HG03039 (cell line): ENCODE measurements around the gene KCNE2.

ENCODE experiments used
- ATAC-seq: cut with Tn5 transposase; IDR thresholded peaks from one replicate; pipeline ENCODE4 v1.9.1; 2021; ENCODE audit warnings: mild to moderate bottlenecking, moderate library complexity; ENCODE audit not compliant: unreplicated experiment

KCNE2 gene, protein sequence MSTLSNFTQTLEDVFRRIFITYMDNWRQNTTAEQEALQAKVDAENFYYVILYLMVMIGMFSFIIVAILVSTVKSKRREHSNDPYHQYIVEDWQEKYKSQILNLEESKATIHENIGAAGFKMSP

DNA sequence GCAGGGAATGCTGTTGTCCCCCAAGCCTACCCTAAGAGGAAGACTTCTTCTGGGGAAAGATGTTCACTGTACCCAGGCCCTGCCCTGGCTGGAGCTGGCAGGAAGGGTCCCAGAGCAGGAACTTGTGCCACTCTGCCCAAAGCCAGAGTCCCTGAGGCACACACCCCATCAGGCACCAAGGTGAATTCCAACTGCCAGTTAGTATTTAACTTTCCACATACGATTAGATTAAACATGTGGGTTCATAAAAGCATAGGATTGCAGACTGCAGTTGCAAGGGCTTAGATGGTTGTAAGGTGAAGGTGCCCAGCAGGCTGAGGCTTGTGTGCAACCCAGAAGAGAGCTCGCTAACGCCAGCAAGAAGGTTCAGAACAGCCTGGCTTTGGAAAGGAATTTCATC, at the start of gene KCNE2:
KCNE2 (plus strand) TSS at position 274 of the 400 bp plus-strand sequence. CDS start 6,473 bp downstream, outside the sequence.
- ATAC-seq, result no peak

- ATAC-seq, result no peak
These were observed 44.2 kb upstream of the KCNE2 start for GRCh38 chr21:34319585-34319984.

- no peak for ATAC-seq
These were observed 43.8 kb upstream of the KCNE2 start for GRCh38 chr21:34320011-34320410.

DNA sequence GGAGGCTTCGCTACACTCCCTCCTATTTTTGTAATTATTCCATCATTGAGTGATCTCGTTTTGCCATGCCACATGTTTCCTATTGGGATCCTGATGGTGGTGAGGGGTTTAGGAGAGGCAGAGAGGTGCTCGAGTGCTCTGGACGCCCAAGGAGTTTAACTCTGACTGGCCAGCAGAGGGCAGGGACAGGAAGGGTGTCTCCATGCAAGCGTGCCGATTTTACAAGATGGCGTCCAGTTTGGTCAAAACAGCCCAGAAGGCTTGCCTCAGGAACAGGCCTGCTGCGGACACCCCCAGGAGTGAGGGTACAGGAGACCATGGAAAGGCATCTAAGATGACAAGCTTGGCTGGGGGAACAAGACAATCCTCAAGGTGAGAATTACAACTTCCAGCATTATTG, 33.8 kb upstream of the KCNE2 start:
- no peak for ATAC-seq

GRCh38 chr21:34331726-34332125, 32.1 kb upstream of the KCNE2 start:
- ATAC-seq, result no peak

DNA sequence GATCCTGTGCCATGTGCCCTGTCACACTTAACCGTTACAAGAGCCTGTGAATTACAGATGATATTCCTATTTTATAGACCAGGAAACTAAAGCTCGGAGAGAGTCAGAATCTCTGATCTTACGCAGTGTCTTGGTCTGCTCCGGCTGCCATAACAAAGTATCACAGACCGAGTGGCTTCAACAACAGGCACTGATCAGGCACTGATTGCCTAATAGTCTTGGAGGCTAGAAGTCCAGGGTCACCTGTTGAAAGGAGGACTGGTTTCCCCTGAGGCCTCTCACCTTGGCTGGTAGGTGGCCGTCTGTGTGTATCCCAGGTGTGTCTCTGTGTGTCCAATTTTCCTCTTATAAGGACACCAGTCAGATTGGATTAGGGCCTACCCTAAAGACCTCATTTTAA, 31.5 kb upstream of the KCNE2 start:
- no peak for ATAC-seq

- no peak for ATAC-seq
These were observed 30.6 kb upstream of the KCNE2 start for GRCh38 chr21:34333121-34333739.

GRCh38 chr21:34335316-34335715, 28.5 kb upstream of the KCNE2 start:
- ATAC-seq, result no peak

DNA sequence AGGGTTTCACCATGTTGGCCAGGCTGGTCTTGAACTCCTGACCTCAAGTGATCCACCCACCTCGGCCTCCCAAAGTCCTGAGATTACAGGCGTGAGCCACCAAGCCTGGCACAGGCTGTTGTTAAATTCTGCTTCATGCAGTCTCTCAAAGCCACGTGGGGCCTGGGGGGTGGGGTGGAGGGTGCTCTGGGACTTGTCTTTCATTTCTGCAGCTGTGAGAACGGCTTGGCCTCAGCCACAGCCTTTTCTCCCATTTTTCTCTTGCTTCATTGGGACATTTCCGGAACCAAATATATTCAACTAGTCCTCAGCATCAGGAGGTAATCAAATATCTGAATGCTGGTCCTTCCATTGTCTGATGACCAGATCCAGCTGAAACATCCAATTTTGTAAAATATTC, 27.6 kb upstream of the KCNE2 start:
- ATAC-seq, result no peak

- no peak for ATAC-seq
These were observed 26.9 kb upstream of the KCNE2 start for GRCh38 chr21:34336756-34337391.

- no peak for ATAC-seq
These were observed 26.1 kb upstream of the KCNE2 start for GRCh38 chr21:34337741-34338140.

DNA sequence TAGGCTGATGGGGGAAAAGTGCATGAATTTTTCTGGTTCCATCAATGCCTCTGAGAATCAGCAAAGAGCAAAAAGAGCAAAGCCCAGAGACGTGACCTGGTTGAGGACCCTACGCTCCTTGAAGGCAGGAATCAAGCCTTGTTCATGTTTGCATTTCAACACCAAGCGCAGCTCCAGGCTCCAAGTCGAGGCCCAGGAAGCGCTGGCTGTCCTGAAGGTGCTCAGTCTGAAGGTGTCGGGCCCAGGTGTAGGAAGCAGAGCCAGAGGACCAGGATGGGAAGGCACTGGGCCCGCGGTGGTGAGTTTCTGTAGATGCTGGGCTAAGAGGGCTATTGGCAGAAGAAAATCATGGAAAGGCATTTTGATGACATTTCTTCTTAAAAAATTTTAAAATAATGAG, 25.6 kb upstream of the KCNE2 start:
- ATAC-seq, result no peak

DNA sequence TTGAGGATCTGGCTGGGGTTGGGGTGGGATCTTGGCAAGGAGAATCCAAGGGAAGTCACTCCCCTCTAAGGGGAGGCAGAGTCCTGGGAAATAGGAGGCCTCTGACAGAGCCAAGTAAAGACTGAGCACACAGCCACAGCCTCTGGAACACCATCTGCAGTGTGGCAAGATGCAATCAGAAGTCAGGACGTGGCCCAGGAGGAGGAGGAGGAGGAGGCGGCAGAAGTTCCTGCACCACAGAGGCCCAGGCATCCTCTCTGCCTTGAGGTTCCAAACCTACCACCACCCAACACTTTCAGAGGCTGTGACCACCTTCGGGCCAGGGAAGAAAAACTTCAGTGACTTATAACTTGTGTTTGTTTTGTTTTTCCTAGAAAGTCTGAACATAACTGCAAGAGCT, 23.7 kb upstream of the KCNE2 start:
- no peak for ATAC-seq

DNA sequence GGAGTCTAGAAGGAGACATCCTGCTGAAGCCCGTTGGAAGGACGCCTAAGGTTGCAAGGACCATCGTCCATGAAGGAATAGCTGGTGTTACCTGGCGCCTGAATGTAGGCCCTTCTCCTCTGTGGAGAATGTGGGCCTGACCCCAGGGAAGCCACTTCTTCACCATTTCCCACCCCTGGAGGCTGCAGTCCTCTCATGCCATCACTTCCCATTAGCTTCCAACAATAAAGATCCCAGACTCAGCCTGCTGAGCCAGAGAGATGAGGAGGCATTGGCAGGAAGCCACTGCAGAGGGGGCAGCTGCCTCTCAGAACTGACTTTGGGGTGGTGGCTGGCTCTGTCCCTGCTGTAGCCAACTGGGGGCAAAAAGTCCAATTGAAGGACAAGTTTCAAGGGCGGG, 21.3 kb upstream of the KCNE2 start:
- no peak for ATAC-seq

GRCh38 chr21:34343347-34343746, 20.5 kb upstream of the KCNE2 start:
- ATAC-seq, result no peak

DNA sequence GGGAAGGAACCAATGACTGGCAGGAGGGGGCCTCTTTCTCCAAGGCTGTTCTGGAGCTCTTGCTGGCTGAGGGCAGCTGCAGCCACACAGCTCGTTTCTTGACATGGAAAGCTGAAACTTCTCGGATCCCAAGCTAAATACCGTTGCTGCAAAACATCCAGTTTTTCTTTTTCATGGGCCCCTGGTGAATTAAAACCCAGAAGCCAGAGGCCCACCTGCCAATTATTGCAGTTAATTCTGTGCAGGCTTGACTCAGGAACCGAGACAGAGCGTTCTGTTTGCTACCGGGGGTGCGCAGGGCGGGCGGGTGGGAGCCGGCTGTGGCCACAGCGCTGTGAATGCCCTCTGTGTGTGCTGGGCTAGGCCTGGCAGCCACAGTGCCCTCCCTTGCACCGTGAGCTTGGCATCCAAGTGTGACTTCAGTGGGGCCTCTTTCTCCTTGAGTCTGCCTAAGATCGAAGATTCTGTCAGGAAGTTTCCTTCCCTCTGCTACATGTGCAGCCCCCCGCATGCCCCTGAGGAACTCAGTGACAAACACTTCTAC, 19.9 kb upstream of the KCNE2 start:
- ATAC-seq, result no peak

- ATAC-seq, result no peak
These were observed 19.2 kb upstream of the KCNE2 start for GRCh38 chr21:34344584-34344983.

DNA sequence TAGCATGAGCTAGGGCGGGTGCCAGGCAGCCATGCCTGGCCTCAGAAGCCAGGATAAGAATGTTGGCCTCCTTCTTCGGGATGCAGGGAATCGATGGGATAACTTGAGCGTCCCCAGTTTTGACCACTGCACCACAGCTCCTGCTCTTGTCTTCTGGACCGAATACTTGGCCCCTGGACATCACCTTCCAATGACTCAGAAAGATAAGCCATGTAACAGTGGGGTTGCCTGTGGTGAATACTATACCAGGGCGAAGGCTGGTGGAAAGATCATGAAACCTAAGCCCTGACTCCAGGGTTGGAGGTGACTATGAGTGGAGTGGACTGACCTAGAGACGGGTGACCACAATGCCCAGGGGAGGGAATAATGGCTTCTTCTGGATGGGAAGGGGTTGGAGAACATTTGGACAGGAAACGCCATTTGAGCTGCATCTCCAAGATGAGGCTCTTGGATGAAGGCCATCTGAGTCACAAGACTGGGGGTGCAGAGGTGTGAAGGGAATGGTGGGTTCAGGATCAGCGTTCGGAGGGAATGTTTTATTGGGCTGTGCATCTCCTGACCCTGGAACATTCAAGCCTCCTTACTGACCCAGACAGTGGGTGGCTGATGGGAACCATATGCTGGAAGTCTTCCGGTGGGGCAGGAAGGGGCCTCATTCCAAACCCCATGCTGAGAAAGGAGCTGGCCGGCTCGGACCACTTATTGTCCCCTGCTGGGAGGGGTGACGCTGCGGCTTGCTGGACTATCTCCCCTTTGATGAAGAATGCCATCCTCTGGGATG, 18.5 kb upstream of the KCNE2 start:
- ATAC-seq, result no peak

DNA sequence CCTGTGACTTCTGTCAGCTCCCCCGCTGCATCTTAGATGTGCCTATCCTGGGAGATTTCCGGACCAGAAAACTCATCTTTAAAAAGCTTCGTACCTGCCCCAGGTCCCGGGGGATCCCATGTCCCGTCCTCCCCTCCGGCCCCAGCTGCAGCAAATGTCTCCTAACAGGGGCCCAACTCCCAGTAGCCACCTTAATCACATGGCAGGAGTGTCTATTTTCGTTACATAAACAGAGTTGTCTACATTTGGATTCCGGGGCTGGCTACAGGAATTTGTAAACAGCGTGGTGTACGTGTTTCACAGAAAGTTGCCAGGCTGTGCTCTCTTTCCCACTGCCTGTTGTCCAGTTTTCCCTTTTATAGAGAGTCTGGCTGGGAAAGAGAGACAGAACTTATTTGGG, 17.9 kb upstream of the KCNE2 start:
- no peak for ATAC-seq

DNA sequence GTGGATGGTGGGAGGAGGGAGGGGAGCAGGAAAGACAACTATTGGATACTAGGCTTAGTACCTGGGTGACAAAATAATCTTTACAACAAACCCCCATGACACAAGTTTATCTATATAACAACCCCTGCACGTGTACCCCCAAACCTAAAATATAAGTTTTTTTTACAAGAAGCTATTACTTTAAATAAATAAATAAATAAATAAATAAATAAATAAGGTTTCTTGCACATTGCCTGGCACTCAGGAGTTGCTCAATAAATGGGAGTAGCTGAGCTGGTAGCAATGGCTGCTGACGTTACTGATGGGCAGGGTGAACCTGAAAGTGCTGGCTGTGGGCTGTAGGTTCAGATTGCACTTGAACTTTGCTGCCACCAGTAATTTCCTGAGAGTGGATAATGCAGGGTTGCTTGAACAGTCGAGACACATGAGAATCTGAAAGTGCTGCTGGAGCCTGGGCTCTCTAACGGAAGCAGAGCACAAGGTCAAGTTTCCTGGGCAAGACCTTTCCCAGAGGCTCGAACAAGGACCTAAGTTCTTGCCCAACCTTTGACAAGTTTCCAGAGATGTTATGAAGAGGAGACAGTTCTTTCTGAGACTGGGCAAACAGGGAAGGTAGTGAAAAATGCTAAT, 14.8 kb upstream of the KCNE2 start:
- ATAC-seq, result no peak

DNA sequence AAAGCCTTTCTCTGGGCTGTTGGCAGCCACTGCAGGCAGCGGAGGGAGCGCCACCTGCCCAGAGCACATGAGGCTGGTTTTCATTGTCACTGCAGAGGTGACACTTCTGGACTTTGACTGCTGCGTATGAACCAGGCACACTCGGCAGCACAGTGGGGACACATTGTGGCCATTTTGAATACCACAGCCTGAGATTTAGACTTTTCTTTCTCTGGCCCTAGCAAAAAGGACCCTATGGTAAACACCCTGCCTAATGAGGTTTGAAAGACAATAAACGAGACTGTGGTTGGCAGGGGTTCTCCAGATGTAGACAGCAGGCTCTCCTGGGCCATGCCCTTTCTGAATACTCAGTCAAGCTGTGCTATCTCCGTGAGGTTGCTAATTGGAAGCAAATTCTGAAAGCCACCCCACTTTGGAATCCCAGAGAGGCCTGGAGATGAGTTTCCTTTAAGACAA, 12.0 kb upstream of the KCNE2 start:
- ATAC-seq, result no peak
